GM12873 (cell line): ENCODE data around the gene TWSG1.

Experiments
- TF ChIP-seq, protein P1 (sequence below): IDR thresholded peaks from 2 replicates; pipeline ENCODE4 v1.5.1; 2012; ENCODE audit warnings: low read depth, mild to moderate bottlenecking, moderate library complexity, low read length, control low read depth; ENCODE audit not compliant: insufficient read depth; ENCODE audit errors: missing control alignments

Gene TWSG1

DNA sequence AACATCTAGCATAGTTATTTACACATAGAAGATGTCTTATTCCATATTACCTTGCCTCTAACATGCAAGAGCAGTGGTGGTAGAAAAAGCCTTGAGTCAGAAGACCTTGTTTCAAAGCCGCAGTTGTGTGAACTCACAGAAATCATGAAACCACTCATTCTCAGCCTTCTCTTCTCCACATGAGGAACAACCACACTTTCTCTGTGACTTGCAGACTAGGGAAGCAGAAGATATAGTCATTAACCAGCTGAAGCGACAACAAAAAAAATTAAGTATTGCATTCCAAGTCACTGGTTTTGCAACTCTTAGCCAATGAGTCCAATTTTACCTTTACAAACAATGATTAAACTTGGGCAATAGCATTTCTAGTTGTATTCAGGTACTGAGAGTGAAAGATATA, 19.0 kb downstream of the TWSG1 start:
- TF ChIP-seq, protein P1, sequence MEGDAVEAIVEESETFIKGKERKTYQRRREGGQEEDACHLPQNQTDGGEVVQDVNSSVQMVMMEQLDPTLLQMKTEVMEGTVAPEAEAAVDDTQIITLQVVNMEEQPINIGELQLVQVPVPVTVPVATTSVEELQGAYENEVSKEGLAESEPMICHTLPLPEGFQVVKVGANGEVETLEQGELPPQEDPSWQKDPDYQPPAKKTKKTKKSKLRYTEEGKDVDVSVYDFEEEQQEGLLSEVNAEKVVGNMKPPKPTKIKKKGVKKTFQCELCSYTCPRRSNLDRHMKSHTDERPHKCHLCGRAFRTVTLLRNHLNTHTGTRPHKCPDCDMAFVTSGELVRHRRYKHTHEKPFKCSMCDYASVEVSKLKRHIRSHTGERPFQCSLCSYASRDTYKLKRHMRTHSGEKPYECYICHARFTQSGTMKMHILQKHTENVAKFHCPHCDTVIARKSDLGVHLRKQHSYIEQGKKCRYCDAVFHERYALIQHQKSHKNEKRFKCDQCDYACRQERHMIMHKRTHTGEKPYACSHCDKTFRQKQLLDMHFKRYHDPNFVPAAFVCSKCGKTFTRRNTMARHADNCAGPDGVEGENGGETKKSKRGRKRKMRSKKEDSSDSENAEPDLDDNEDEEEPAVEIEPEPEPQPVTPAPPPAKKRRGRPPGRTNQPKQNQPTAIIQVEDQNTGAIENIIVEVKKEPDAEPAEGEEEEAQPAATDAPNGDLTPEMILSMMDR: no peak

DNA sequence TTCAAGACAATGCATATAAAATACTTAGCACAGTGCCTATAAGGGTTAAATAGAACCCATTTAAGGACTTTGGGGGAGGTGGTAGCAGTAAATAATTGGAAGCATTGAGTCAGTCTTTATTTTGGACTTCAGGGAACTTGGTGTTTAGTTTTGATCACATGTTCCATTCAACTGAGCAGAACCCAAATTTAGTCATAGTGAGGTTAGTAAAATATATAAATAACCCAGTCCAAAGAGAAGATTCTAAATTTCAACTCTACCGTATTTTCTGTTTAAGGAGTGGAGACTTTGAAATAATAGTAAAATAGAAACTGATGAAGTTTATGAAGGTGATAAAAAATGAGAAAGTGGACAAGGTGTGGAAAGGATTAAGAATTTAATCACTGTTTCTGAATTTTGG, 19.7 kb downstream of the TWSG1 start:
- TF ChIP-seq, protein P1: no peak

DNA sequence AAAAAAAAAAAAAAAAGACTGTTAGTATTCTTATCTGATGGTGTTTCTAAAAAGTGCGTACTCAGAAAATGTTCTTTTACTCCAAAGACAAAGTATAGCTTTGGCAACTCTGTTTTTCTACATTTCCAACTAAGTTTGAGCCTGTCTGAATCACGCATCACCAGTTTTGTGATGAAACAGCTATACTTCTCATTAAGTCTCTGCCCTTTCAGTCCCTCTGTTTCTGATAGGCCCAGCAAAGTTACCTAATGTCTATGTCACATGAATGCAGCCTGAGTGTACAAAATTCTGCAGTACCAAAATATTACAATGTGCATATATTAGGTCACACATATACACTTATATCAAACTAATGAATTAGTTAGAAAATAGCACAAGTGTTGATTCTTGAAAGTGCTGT, 22.4 kb downstream of the TWSG1 start:
- TF ChIP-seq, protein P1: no peak

DNA sequence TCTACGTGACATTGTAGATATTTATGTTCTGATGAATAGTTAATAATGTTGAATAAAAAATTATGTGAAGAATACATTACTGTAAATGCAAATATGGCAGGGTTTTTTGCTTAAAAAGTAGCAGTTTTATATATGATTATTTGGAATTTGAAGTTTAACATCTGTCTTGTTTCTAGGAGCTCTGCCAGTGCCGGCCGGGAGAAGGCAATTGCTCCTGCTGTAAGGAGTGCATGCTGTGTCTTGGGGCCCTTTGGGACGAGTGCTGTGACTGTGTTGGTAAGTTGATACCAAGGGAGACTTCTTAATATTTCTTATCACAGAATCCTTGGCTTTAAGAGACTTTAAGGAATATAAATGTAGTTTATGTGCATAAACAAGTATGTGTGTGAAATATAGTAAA, 25.2 kb downstream of the TWSG1 start:
- TF ChIP-seq, protein P1: no peak

DNA sequence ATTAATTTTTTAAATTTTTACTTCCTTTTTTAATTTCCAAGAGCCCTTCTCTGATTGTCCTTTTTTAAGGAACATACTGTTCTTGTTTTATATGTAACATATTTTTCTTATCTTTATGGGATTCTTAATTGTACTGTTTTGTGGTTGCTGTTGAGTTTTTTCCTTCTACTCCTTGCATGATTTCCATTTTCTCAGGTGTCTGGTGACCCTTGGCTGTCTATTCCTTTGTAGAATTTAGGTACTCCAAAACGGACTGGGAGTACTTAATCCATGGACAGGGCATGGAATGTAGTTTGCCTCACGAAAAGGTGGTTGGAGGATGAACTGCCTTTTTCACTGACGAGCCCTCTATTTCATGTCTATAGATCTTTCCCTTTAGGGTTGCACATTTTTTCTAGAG, 26.6 kb downstream of the TWSG1 start:
- TF ChIP-seq, protein P1: no peak

DNA sequence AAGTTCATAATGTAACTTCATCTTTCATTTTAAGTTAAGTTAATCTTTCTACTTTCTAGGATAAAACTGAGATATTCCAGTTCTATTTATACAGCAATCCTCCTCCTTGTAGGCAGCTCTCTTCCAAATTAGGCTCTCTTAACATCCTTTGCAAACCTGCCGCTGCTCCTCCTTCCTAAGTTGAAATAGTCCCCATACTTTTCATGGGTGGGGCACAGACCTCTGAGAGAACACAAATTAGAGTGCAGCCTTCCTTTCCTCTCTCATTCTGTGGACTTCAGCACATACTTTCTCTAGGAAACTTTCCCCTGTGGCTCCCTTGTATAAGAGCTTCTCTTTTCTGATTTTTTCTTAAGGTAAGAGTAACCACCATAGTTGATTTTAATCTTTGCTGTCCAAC, 28.3 kb downstream of the TWSG1 start:
- TF ChIP-seq, protein P1: no peak

DNA sequence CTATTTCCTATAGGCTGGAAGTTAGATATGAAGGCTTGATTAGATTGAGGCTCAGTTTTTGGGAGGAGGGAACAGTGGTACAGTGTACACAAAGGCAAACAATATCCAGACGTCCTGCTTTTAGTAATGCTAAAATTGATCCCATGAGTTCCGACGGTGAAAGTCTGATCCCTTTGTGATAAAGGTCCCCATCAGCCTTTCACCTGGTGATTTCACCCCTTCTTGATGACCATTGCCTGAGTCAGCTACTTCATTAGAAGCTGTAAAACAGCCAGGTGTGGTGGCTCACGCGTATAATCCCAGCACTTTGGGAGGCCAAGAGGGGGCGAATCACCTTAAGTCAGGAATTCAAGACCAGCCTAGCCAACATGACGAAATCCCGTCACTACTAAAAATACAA, 29.7 kb downstream of the TWSG1 start:
- TF ChIP-seq, protein P1: no peak
